AML-193 (cell line): ENCODE data around the gene ESRRB.

Experiments used
- DNase-seq, 2 experiments: peaks; one replicate each; lab custom pipeline; 2025; lab: John Stamatoyannopoulos, UW

ESRRB gene

DNA sequence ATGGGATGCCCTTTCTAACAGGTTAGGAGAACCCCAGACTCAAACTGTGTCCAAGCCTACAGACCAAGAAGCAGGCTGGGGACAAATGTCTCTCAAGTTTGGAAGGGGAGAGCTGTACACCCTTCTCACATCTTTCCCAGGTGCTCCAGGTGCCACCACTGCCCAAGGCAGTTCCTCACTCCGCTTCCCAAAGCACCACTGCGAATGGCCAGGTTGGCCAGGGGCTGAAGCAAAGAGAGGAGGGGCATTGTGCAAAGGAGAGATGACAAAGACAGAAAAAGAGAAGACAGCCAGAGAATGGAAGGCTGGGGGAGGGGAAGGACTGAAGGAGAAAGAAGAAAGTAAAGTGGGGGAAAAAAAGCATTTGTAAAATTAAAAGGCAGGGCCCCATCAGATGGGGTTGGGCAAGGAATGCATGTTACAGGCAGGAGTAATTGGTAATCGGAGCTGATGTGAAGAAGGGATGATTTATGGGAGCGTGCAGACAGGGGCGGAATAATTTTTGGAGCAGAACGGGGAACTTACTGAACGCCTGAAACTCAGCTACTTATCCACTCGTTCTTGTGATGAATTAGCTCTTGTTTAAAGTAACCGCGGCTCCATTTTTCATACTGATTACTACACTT lies 165.8 kb downstream of the ESRRB start:
- no peak for DNase-seq

DNA sequence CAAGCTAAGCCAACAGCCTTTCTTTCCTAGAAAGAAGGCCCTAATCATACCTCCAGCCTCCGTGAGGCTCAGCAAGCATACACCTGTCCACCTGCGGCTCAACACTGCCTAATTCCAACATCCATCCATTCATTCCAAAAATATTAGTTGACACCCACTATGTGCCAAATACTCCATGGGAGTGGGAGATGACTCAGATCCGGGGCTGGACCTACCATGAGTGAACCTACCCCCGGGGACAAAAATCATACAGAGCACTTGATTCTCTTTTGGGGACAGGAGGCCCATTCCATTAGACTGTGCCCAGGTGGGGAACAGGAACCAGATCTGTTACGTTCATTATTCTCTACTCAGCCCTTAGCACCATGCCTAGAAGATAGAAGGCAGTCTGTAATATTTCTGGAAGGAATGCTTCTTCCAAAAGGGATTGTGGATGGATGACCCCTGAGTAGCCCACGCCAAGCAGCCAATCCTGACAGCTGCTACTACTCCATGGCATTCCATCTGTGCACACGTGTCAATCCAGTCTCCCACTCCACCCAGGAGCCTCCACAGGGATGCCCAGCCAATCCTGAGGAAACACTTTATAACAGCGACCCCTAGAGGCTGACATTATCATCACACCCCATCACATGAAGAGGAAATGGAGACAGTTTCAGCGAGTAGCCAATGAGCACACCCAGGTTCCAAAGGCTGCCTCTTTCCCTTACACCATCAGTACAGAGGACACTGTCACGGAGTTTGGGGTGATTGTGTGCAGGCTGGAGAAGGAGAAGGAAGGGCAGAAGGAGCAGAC lies 170.7 kb downstream of the ESRRB start:
- DNase-seq = peak; percentile 13 to 29

DNA sequence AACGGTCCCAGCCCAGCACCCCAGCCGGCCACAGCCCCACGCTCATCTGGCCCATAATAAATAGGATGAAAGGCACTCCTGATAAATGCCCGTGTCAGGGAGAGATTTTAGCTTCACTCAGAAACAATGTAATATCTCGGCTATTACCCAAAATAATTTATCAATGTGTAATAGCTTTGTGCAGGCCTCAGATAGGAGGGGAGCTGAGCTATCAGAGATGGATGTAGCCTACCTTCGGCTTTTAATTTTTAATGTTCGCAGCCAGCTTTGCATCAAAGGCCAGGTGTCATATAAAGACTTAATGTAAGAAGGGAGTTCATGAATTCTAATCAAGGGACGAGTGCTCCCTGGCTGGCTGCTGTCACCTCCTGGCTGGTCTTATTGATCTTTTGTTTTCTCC lies 171.9 kb downstream of the ESRRB start:
- no peak for DNase-seq

DNA sequence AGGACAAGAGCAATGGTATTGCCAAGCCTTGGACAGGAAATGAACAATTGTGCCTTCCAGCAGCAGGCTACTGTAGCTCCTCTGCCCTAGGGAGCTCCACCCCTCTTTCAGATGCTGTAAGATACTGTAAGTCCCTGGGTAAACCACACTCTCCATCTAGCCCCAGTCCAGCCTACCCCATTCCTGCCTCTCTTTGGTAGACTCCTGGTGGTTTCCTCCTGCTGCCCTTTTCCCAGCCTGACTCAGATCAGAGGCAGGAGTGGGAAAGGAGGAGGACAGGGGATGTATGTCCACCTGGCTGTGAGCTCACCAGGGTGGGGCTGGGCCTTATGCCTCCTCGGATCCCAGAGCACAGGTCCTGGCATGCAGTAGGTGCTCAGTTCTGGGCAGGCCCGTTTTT lies 174.6 kb downstream of the ESRRB start:
- no peak for DNase-seq

DNA sequence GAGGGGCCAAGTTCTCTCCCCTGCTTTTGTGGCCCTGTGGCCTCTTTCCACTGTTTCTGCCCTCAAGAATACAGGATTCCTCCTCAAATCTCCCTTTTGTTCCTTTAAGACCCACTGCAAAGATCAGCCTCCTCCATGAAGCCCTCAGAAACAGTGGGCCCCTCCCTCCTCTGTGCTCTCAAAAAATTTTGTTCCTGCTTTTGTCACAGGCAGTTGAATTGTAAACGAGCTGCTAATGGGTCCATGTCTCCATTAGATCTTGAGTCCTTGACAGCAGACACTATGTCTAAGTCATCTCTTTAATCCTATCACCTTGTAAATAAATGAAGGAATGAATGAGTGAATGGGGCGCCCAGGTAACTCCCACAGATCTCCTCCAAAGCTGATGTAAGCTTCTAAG lies 175.2 kb downstream of the ESRRB start:
- no peak for DNase-seq
